Activated CD8-positive, alpha-beta memory T cell treated with anti-CD3 and anti-CD28 coated beads for 36 hours (primary cell): ENCODE results near the gene FCER1G. TPM values are rescaled to one million over a fixed set of nuclear protein-coding genes. Genes with fewer than 3 reads are reported as not detected.

ENCODE experiments used
- CTCF ChIA-PET: fragments of 350-600 bp; sonication (Branson Sonifier 250); formaldehyde crosslinking; loops from one replicate; lab custom pipeline; 2021; ENCODE audit warnings: antibody characterized with exemption; lab: Charles Lee
- POLR2A ChIA-PET: fragments of 350-600 bp; sonication (Branson Sonifier 250); formaldehyde crosslinking; loops from one replicate; lab custom pipeline; 2021; ENCODE audit warnings: antibody characterized with exemption; lab: Charles Lee
- total RNA-seq, 2 experiments: library from RNA; stranded (reverse); gene quantifications; one replicate each; pipeline ENCODE4 v1.2.3, GENCODE V29; 2021

FCER1G gene
- total RNA-seq, 2 experiments from 2014 or later, result 0.95 to 1.1 TPM

- ChIA-PET CTCF (interaction anchor here (0.7 kb wide), 1 partner anchor 8 kb away, joined by 4 read pairs; no protein-coding TSS in a partner anchor), POLR2A (interaction anchor here (0.7 kb wide), 1 partner anchor 24 kb away, joined by 16 read pairs; no protein-coding TSS in a partner anchor)
These were observed 50.2 kb downstream of the FCER1G start for GRCh38 chr1:161265305-161265704.

GRCh38 chr1:161266202-161266601 is 51.1 kb downstream of the FCER1G start:
- POLR2A ChIA-PET, result interaction anchor here (0.7 kb wide), 1 partner anchor 24 kb away, joined by 16 read pairs; no protein-coding TSS in a partner anchor

GRCh38 chr1:161266836-161267235 is 51.7 kb downstream of the FCER1G start:
- ChIA-PET CTCF (no interaction called here), POLR2A (no interaction called here)

More at GRCh38 chr1:161266202-161266601, 51.1 kb downstream of the FCER1G start:
- CTCF ChIA-PET, result interaction anchor here (0.7 kb wide), 1 partner anchor 9 kb away, joined by 4 read pairs; no protein-coding TSS in a partner anchor

GRCh38 chr1:161267321-161267720 is 52.2 kb downstream of the FCER1G start:
- CTCF ChIA-PET, result no interaction called here
- POLR2A ChIA-PET, result no interaction called here

Other genes starting within 250 kb of the FCER1G start
- gene F11R, start 194.1 kb upstream of the FCER1G start, total RNA-seq, result 10 to 100 TPM in 1 of 2 experiments, 1 to 10 TPM in 1; 8.6 to 11.5 TPM
- gene TSTD1, start 176.3 kb upstream of the FCER1G start, total RNA-seq, result 10 to 100 TPM; 40.9 to 43.2 TPM
- gene USF1, start 169.3 kb upstream of the FCER1G start, total RNA-seq, result 10 to 100 TPM; 58.4 to 63.8 TPM
- 100 to 1,000 TPM; 149 TPM for gene ARHGAP30, start 145.4 kb upstream of the FCER1G start, total RNA-seq
- gene NECTIN4, start 125.7 kb upstream of the FCER1G start, total RNA-seq, result under 1 TPM in 1 of 2 experiments, not detected in 1; 0.08 TPM
- under 1 TPM; 0.38 to 0.53 TPM for gene KLHDC9, start 116.9 kb upstream of the FCER1G start, total RNA-seq
- 100 to 1,000 TPM; 148 to 159 TPM for gene PFDN2, start 97.3 kb upstream of the FCER1G start, total RNA-seq
- gene NIT1, start 97.2 kb upstream of the FCER1G start, total RNA-seq, result 10 to 100 TPM; 38.6 to 40.3 TPM
- 10 to 100 TPM; 42.4 to 42.7 TPM for gene DEDD, start 82.6 kb upstream of the FCER1G start, total RNA-seq
- gene UFC1, start 61.3 kb upstream of the FCER1G start, total RNA-seq, result 10 to 100 TPM; 99.0 to 99.9 TPM
- 10 to 100 TPM; 23.4 to 25.3 TPM for gene USP21, start 55.8 kb upstream of the FCER1G start, total RNA-seq
- 10 to 100 TPM; 23.1 to 24.1 TPM for gene PPOX, start 48.9 kb upstream of the FCER1G start, total RNA-seq
- gene B4GALT3, start 37.8 kb upstream of the FCER1G start, total RNA-seq, result 10 to 100 TPM; 56.4 to 58.9 TPM
- under 1 TPM; 0.27 to 0.69 TPM for gene ADAMTS4, start 16.2 kb upstream of the FCER1G start, total RNA-seq
- gene NDUFS2, start 12.9 kb upstream of the FCER1G start, total RNA-seq, result 10 to 100 TPM; 87.3 to 88.8 TPM
- not detected for gene APOA2, start 8.3 kb downstream of the FCER1G start, total RNA-seq
- 10 to 100 TPM; 23.7 to 25.1 TPM for gene TOMM40L, start 10.8 kb downstream of the FCER1G start, total RNA-seq
- gene NR1I3, start 22.9 kb downstream of the FCER1G start, total RNA-seq, result not detected
- gene PCP4L1, start 43.5 kb downstream of the FCER1G start, total RNA-seq, result under 1 TPM in 1 of 2 experiments, not detected in 1; 0.13 TPM
- 1 to 10 TPM; 2.3 to 2.6 TPM for gene MPZ, start 94.7 kb downstream of the FCER1G start, total RNA-seq
- 100 to 1,000 TPM; 211 to 218 TPM for gene SDHC, start 99.1 kb downstream of the FCER1G start, total RNA-seq
- gene CFAP126, start 152.6 kb downstream of the FCER1G start, total RNA-seq, result not detected